Fibroblast of mammary gland (primary cell): ENCODE measurements around the gene KCTD21.
"Not testable (repeated sequence)": the region's sequence is repeated elsewhere in the genome, so short reads cannot be mapped to it uniquely, and the experiment has no call there.

ENCODE experiments used
- DNase-seq: peaks from one replicate; pipeline ENCODE4 v3.0.0-alpha.2; 2010; ENCODE audit warnings: low read depth
- H3K4me3 ChIP-seq: 2 replicates; pipeline ENCODE4 v1.5.1; 2011; ENCODE audit warnings: low read depth, mild to moderate bottlenecking, low read length, moderate library complexity; ENCODE audit not compliant: control insufficient read depth
- TF ChIP-seq, protein P1 (sequence below): conservative IDR thresholded peaks from 2 replicates; pipeline ENCODE4 v1.5.1; 2011; ENCODE audit warnings: low read depth, low read length, inconsistent platforms; ENCODE audit not compliant: control insufficient read depth, insufficient read depth

The KCTD21 gene

GRCh38 chr11:78188286-78189173, at the start of gene KCTD21, which contains the start of gene USP35:
Gene KCTD21, minus strand, starts transcription at chr11:78188626. Its CDS starts 14,072 bp downstream, at chr11:78174554.
Gene USP35, plus strand, starts transcription at chr11:78188919. Its CDS starts 7,327 bp downstream, at chr11:78196246.
- TF ChIP-seq, protein P1, sequence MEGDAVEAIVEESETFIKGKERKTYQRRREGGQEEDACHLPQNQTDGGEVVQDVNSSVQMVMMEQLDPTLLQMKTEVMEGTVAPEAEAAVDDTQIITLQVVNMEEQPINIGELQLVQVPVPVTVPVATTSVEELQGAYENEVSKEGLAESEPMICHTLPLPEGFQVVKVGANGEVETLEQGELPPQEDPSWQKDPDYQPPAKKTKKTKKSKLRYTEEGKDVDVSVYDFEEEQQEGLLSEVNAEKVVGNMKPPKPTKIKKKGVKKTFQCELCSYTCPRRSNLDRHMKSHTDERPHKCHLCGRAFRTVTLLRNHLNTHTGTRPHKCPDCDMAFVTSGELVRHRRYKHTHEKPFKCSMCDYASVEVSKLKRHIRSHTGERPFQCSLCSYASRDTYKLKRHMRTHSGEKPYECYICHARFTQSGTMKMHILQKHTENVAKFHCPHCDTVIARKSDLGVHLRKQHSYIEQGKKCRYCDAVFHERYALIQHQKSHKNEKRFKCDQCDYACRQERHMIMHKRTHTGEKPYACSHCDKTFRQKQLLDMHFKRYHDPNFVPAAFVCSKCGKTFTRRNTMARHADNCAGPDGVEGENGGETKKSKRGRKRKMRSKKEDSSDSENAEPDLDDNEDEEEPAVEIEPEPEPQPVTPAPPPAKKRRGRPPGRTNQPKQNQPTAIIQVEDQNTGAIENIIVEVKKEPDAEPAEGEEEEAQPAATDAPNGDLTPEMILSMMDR: no peak
- peak within 1 kb of the TSS; percentile 91 for H3K4me3 ChIP-seq
- peak; percentile 95 for DNase-seq

DNA sequence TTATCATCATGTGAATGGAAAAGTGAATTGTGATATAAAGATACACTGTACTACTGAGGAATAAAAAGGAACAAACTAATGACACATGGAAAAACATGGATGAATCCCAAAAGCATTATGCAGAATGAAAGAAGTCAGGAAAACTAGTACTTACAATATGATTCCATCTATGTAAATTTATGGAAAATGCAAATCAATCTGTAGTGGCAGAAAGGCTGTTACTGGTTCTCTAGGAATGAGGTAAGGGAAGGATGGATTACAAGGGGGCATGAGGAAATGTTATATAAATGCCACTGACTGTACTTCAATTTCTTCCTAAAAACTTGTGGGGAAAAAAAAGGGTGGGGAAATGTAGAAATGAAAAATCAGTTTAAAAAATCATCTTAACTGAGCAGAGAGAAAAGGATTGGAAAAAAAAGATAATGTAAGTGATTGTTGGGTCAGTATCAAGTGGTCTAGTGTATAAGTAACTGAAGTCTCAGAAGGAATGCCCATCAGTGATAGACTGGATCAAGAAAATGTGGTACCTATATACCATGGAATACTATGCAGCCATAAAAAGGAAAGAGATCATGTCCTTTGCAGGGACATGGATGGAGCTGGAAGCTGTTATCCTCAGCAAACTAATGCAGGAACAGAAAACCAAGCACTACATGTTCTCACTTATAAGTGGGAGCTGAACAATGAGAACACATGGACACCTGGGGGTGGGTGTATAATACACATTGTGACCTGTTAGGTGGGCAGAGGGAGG, 49.0 kb upstream of the KCTD21 start:
- TF ChIP-seq, protein P1: no peak
- no peak overlapping the region for H3K4me3 ChIP-seq
- no peak for DNase-seq

DNA sequence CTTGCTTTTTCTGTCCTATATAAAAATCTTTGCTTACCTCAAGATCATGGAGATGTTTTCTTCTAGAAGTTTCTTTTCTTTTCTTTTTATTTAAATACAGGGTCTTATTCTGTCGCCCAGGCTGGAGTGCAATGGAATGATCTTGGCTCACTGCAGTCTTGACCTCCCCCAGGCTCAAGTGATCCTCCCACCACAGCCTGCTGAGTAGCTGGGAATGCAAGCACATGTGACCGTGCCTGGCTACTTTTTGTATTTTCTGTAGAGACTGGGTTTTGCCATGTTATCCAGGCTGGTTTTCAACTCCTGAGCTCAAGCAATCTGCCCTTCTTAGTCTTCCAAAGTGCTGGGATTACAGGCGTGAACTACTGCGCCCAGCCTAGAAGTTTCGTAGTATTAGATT, 45.6 kb upstream of the KCTD21 start:
- DNase-seq: no peak
- TF ChIP-seq, protein P1: no peak
- H3K4me3 ChIP-seq: no peak overlapping the region

GRCh38 chr11:78233046-78233445, 44.6 kb upstream of the KCTD21 start:
- not testable (repeated sequence) for H3K4me3 ChIP-seq, DNase-seq

GRCh38 chr11:78231962-78232501, 43.6 kb upstream of the KCTD21 start:
- TF ChIP-seq, protein P1: no peak

DNA sequence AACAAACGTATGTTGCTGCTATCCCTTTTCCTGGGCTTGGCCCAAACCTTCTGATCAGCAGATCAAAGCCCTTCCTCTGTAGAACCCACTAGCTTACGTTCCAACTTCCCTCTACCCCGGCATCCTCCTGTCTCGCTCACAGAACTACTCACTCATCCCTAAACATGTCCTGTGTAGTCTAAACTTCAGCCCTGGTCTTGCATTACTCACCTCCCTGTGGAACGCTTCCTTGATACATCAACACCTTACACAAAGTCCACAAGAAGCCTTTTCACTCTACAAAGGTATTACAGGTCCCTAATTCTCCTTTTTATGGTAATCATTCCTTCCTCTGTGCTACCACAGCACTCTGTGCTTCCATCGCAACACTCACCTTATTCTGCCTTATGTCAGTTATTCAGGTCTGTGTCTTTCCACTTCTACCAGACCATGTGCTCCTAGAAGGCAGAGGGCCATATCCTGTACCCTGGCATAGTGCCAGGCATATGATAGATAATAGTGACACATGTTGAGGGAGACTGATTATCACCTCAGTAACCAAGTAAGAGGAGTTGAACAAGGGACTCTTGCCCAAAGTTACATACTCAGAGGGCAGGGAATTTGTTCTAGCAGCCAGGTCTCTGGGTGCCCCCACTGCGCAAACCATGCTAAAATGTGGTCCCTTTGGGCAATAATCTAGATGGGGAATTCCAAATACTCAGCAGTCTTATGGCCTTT, 41.9 kb upstream of the KCTD21 start:
- TF ChIP-seq, protein P1: no peak
- no peak for DNase-seq
- H3K4me3 ChIP-seq: no peak overlapping the region

More at GRCh38 chr11:78231962-78232501, 43.6 kb upstream of the KCTD21 start:
- peak; percentile 70 for DNase-seq
- H3K4me3 ChIP-seq: no peak overlapping the region

GRCh38 chr11:78229106-78229505, 40.7 kb upstream of the KCTD21 start:
- TF ChIP-seq, protein P1: no peak
- no peak overlapping the region for H3K4me3 ChIP-seq
- DNase-seq: no peak
